ENCODE data around the gene ATP5PD.
"Not testable (repeated sequence)": the region's sequence is repeated elsewhere in the genome, so short reads cannot be mapped to it uniquely, and the experiment has no call there.

The ATP5PD gene

GRCh38 chr17:75020331-75021110, 26.2 kb downstream of the ATP5PD start:
- peak; percentile 69 for DNase-seq (ENCODE audit: low spot score)

- no peak for DNase-seq (ENCODE audit: low spot score)
Observed at GRCh38 chr17:75019710-75020109, 27.1 kb downstream of the ATP5PD start.

GRCh38 chr17:75019146-75019545, 27.6 kb downstream of the ATP5PD start:
- no peak for DNase-seq (ENCODE audit: low spot score)

- DNase-seq (ENCODE audit: low spot score) = no peak
Observed at GRCh38 chr17:75013092-75013559, 33.6 kb downstream of the ATP5PD start.

- DNase-seq (ENCODE audit: low spot score) = peak; percentile 84
Observed at GRCh38 chr17:75012346-75013091, 34.2 kb downstream of the ATP5PD start, which contains the start of gene MRPL58. Gene MRPL58 (plus strand): TSS chr17:75012670. CDS start chr17:75012687, 17 bp downstream.

- no peak for DNase-seq (ENCODE audit: low spot score)
Observed at GRCh38 chr17:75012096-75012345, 34.7 kb downstream of the ATP5PD start.

GRCh38 chr17:75011401-75012095, 35.2 kb downstream of the ATP5PD start:
- DNase-seq (ENCODE audit: low spot score) = peak; percentile 75

- no peak for DNase-seq (ENCODE audit: low spot score)
Observed at GRCh38 chr17:75010683-75011400, 35.9 kb downstream of the ATP5PD start.

GRCh38 chr17:75009139-75009724, 37.5 kb downstream of the ATP5PD start:
- no peak for DNase-seq (ENCODE audit: low spot score)

- DNase-seq (ENCODE audit: low spot score) = no peak
Observed at GRCh38 chr17:75008373-75008772, 38.4 kb downstream of the ATP5PD start.

- no peak for DNase-seq (ENCODE audit: low spot score)
Observed at GRCh38 chr17:75006653-75007052, 40.1 kb downstream of the ATP5PD start.

- not testable (repeated sequence) for DNase-seq (ENCODE audit: low spot score)
Observed at GRCh38 chr17:75006084-75006483, 40.7 kb downstream of the ATP5PD start.

- DNase-seq (ENCODE audit: low spot score) = no peak
Observed at GRCh38 chr17:75005291-75005690, 41.5 kb downstream of the ATP5PD start.

GRCh38 chr17:75004371-75004770, 42.4 kb downstream of the ATP5PD start:
- no peak for DNase-seq (ENCODE audit: low spot score)

- no peak for DNase-seq (ENCODE audit: low spot score)
Observed at GRCh38 chr17:75003957-75004355, 42.8 kb downstream of the ATP5PD start.

- no peak for DNase-seq (ENCODE audit: low spot score)
Observed at GRCh38 chr17:75003070-75003956, 43.5 kb downstream of the ATP5PD start.

GRCh38 chr17:75001915-75002843, 44.6 kb downstream of the ATP5PD start:
- peak; percentile 48 for DNase-seq (ENCODE audit: low spot score)

- DNase-seq (ENCODE audit: low spot score) = no peak
Observed at GRCh38 chr17:74999523-74999922, 47.2 kb downstream of the ATP5PD start.

- DNase-seq (ENCODE audit: low spot score) = no peak
Observed at GRCh38 chr17:74998783-74999182, 48.0 kb downstream of the ATP5PD start.

GRCh38 chr17:74995847-74996246, 50.9 kb downstream of the ATP5PD start:
- DNase-seq (ENCODE audit: low spot score) = no peak
